Ecto neural progenitor cell (in vitro differentiated cells): ENCODE measurements around the gene KCNJ12.

Source experiments
- DNase-seq: peaks from one replicate; pipeline ENCODE4 v3.0.0-alpha.2; 2018; ENCODE audit warnings: low spot score

The KCNJ12 gene

GRCh38 chr17:21368545-21369246 lies 7.5 kb upstream of the KCNJ12 start:
- DNase-seq, result no peak

GRCh38 chr17:21369395-21369794 lies 6.8 kb upstream of the KCNJ12 start:
- no peak for DNase-seq

- DNase-seq, result peak; percentile 85
Observed at GRCh38 chr17:21370430-21370829, 5.7 kb upstream of the KCNJ12 start.

GRCh38 chr17:21371511-21372081 lies 4.6 kb upstream of the KCNJ12 start:
- no peak for DNase-seq

- no peak for DNase-seq
Observed at GRCh38 chr17:21372256-21372954, 3.8 kb upstream of the KCNJ12 start.

- no peak for DNase-seq
Observed at GRCh38 chr17:21373036-21373435, 3.1 kb upstream of the KCNJ12 start.

- DNase-seq, result no peak
Observed at GRCh38 chr17:21373696-21374440, 2.3 kb upstream of the KCNJ12 start.

GRCh38 chr17:21374441-21375161 lies 1.6 kb upstream of the KCNJ12 start:
- DNase-seq, result no peak

- DNase-seq, result no peak
Observed at GRCh38 chr17:21375162-21375560, 996 bp upstream of the KCNJ12 start.

- no peak for DNase-seq
Observed at GRCh38 chr17:21375757-21376080, 438 bp upstream of the KCNJ12 start.

GRCh38 chr17:21376759-21377690 lies 868 bp downstream of the KCNJ12 start:
- peak; percentile 80 for DNase-seq

GRCh38 chr17:21377705-21378396 lies 1.7 kb downstream of the KCNJ12 start:
- DNase-seq, result peak; percentile 77

- no peak for DNase-seq
Observed at GRCh38 chr17:21378553-21378952, 2.4 kb downstream of the KCNJ12 start.

- no peak for DNase-seq
Observed at GRCh38 chr17:21379080-21379711, 3.0 kb downstream of the KCNJ12 start.

- no peak for DNase-seq
Observed at GRCh38 chr17:21380659-21381058, 4.5 kb downstream of the KCNJ12 start.

GRCh38 chr17:21381076-21381706 lies 5.0 kb downstream of the KCNJ12 start:
- DNase-seq, result no peak

- no peak for DNase-seq
Observed at GRCh38 chr17:21382560-21383495, 6.7 kb downstream of the KCNJ12 start.

- DNase-seq, result no peak
Observed at GRCh38 chr17:21385281-21385845, 9.2 kb downstream of the KCNJ12 start.
